H1 (cell line): ENCODE measurements around the gene DPEP3. TPM values are rescaled to one million over a fixed set of nuclear protein-coding genes. Genes with fewer than 3 reads are reported as not detected.

Experiments used
- CTCF ChIA-PET: fragments of 300-600 bp; sonication (Branson Sonifier 250); formaldehyde crosslinking; loops from one replicate; lab custom pipeline; 2021; ENCODE audit not compliant: partially characterized antibody; lab: Charles Lee
- POLR2A ChIA-PET: fragments of 300-600 bp; sonication (Branson Sonifier 250); formaldehyde crosslinking; loops from one replicate; lab custom pipeline; 2021; ENCODE audit warnings: inconsistent platforms; ENCODE audit not compliant: partially characterized antibody; lab: Charles Lee
- DNase-seq, 2 experiments: peaks; one replicate each; pipeline versions ENCODE4 v3.0.0 to v3.0.0-alpha.2; 2010 to 2022; ENCODE audit warnings: low spot score in 2 of 2, low read depth in 1 of 2, mixed read lengths in 1 of 2
- FAIRE-seq: peaks from 2 replicates; lab custom pipeline; 2011; peaks lifted over from hg19 to GRCh38; lab: Jason Lieb, UNC
- H2AFZ ChIP-seq: 2 replicates; pipeline ENCODE4 v1.8.1; 2012; ENCODE audit warnings: low read length, inconsistent platforms
- H2AK5ac ChIP-seq: 2 replicates; pipeline ENCODE4 v1.6.1; 2013; ENCODE audit warnings: low read depth, low read length
- H2BK120ac ChIP-seq: replicated peaks from 2 replicates; pipeline ENCODE3; 2013; ENCODE audit warnings: low read depth, low read length, inconsistent platforms
- H2BK12ac ChIP-seq: 2 replicates; pipeline ENCODE4 v1.6.1; 2013; ENCODE audit warnings: low read depth, low read length
- H2BK15ac ChIP-seq: 2 replicates; pipeline ENCODE4 v1.6.1; 2013; ENCODE audit warnings: low read length
- H2BK20ac ChIP-seq: 2 replicates; pipeline ENCODE4 v1.6.1; 2013; ENCODE audit warnings: low read length
- H2BK5ac ChIP-seq: 2 replicates; pipeline ENCODE4 v1.6.1; 2013; ENCODE audit warnings: low read depth, low read length
- H3K14ac ChIP-seq: 2 replicates; pipeline ENCODE4 v1.6.1; 2013; ENCODE audit warnings: inconsistent platforms; ENCODE audit not compliant: insufficient read length
- H3K18ac ChIP-seq: 2 replicates; pipeline ENCODE4 v1.6.1; 2013; ENCODE audit warnings: low read length; ENCODE audit errors: extremely low read depth
- H3K23ac ChIP-seq: 2 replicates; pipeline ENCODE4 v1.6.1; 2013; ENCODE audit warnings: inconsistent platforms; ENCODE audit not compliant: insufficient read length
- H3K23me2 ChIP-seq: 2 replicates; pipeline ENCODE4 v1.6.1; 2013; ENCODE audit warnings: low read depth, low read length
- H3K27ac ChIP-seq: 2 replicates; pipeline ENCODE4 v1.6.1; 2011; ENCODE audit warnings: low read depth, low read length, inconsistent platforms
- H3K27me3 ChIP-seq, 4 experiments: replicated peaks in 1 of 4; 1 replicate in 1 of 4; 2 replicates in 3 of 4; pipeline versions ENCODE4 v1.6.1 to v1.8.1; 2011 to 2013; ENCODE audit warnings: low read length in 3 of 4, mild to moderate bottlenecking in 3 of 4, inconsistent platforms in 2 of 4, mixed read lengths in 2 of 4, moderate library complexity in 1 of 4; ENCODE audit not compliant: control insufficient read depth in 3 of 4, insufficient read depth in 3 of 4; ENCODE audit errors: extremely low read depth in 1 of 4
- H3K36me3 ChIP-seq, 4 experiments: 2 replicates each; pipeline versions ENCODE4 v1.6.1 to v1.8.1; 2011 to 2013; ENCODE audit warnings: mild to moderate bottlenecking in 4 of 4, low read length in 3 of 4, moderate library complexity in 2 of 4, control low read depth in 1 of 4, inconsistent platforms in 1 of 4; ENCODE audit not compliant: insufficient read depth in 4 of 4, control insufficient read depth in 2 of 4
- H3K4ac ChIP-seq: replicated peaks from 2 replicates; pipeline ENCODE3; 2013; ENCODE audit warnings: low read length, low read depth, mixed read lengths, inconsistent platforms; ENCODE audit not compliant: insufficient read length
- H3K4me1 ChIP-seq, 4 experiments: replicated peaks in 1 of 4; 1 replicate in 1 of 4; 2 replicates in 3 of 4; pipeline versions ENCODE4 v1.6.1 to v1.8.1; 2011 to 2013; ENCODE audit warnings: low read length in 3 of 4, inconsistent platforms in 2 of 4, mixed read lengths in 1 of 4; ENCODE audit not compliant: insufficient read depth in 4 of 4, control insufficient read depth in 3 of 4
- H3K4me2 ChIP-seq, 2 experiments: 2 replicates each; pipeline versions ENCODE4 v1.6.1 to v1.8.1; 2011 to 2013; ENCODE audit warnings: low read depth in 2 of 2, low read length in 2 of 2, control low read depth in 1 of 2, inconsistent platforms in 1 of 2, mild to moderate bottlenecking in 1 of 2; ENCODE audit not compliant: insufficient read depth in 1 of 2
- H3K4me3 ChIP-seq, 4 experiments: fragments of 200-600, 300-600 bp in 1 of 4; sonication (generic), shearing (Covaris generic), sonication (Bioruptor Twin) in 1 of 4; 2 replicates each; pipeline versions ENCODE4 v1.5.1 to v1.8.1; 2011 to 2016; ENCODE audit warnings: low read length in 4 of 4, low read depth in 3 of 4, control low read depth in 2 of 4, inconsistent platforms in 2 of 4, mild to moderate bottlenecking in 2 of 4, mixed read lengths in 1 of 4, moderate library complexity in 1 of 4; ENCODE audit not compliant: insufficient read depth in 2 of 4; ENCODE audit errors: extremely low read depth in 1 of 4
- H3K56ac ChIP-seq: replicated peaks from 2 replicates; pipeline ENCODE3; 2013; ENCODE audit warnings: low read depth, mild to moderate bottlenecking, mixed read lengths, low read length, inconsistent platforms; ENCODE audit not compliant: insufficient read length
- H3K79me1 ChIP-seq: 2 replicates; pipeline ENCODE4 v1.6.1; 2013; ENCODE audit warnings: low read depth, low read length, control low read depth
- H3K79me2 ChIP-seq, 2 experiments: 2 replicates each; pipeline versions ENCODE4 v1.6.1 to v1.8.1; 2012 to 2013; ENCODE audit warnings: low read length in 2 of 2, mild to moderate bottlenecking in 2 of 2, inconsistent platforms in 1 of 2; ENCODE audit not compliant: insufficient read depth in 2 of 2, control insufficient read depth in 1 of 2
- H3K9ac ChIP-seq, 4 experiments: replicated peaks in 1 of 4; 1 replicate in 1 of 4; 2 replicates in 3 of 4; pipeline versions ENCODE4 v1.6.1 to v1.8.1; 2011 to 2013; ENCODE audit warnings: low read depth in 3 of 4, low read length in 3 of 4, control low read depth in 2 of 4, mild to moderate bottlenecking in 2 of 4, moderate library complexity in 2 of 4, inconsistent platforms in 1 of 4; ENCODE audit errors: extremely low read depth in 1 of 4
- H3K9me3 ChIP-seq, 2 experiments: 2 replicates each; pipeline versions ENCODE4 v1.6.1 to v1.8.1; 2012 to 2013; ENCODE audit warnings: mild to moderate bottlenecking in 2 of 2, moderate library complexity in 2 of 2, control low read depth in 1 of 2, inconsistent platforms in 1 of 2, low read depth in 1 of 2, low read length in 1 of 2, mixed read lengths in 1 of 2; ENCODE audit not compliant: insufficient read depth in 2 of 2
- H4K20me1 ChIP-seq, 2 experiments: replicated peaks in 1 of 2; 2 replicates each; pipeline versions ENCODE3 to v1.8.1; 2011 to 2013; ENCODE audit warnings: inconsistent platforms in 2 of 2, low read length in 2 of 2, mild to moderate bottlenecking in 1 of 2; ENCODE audit not compliant: insufficient read depth in 2 of 2, control insufficient read depth in 1 of 2
- H4K5ac ChIP-seq: 2 replicates; pipeline ENCODE4 v1.6.1; 2013; ENCODE audit warnings: low read length, low read depth, mixed read lengths, inconsistent platforms; ENCODE audit not compliant: insufficient read length
- H4K8ac ChIP-seq: 2 replicates; pipeline ENCODE4 v1.8.0; 2013; ENCODE audit warnings: mild to moderate bottlenecking, moderate library complexity, low read length, inconsistent platforms; ENCODE audit not compliant: insufficient read depth; ENCODE audit errors: extremely low read depth
- H4K91ac ChIP-seq: replicated peaks from 2 replicates; pipeline ENCODE3; 2013; ENCODE audit warnings: low read length, mixed read lengths, inconsistent platforms; ENCODE audit not compliant: insufficient read length
- CTCF ChIP-seq, 3 experiments: IDR thresholded peaks; 1 replicate in 2 of 3; 2 replicates in 1 of 3; pipeline versions ENCODE4 v1.5.1 to v1.6.1; 2011; ENCODE audit warnings: low read length in 3 of 3, mild to moderate bottlenecking in 3 of 3, inconsistent platforms in 2 of 3, low read depth in 1 of 3, moderate library complexity in 1 of 3; ENCODE audit not compliant: insufficient read depth in 1 of 3; ENCODE audit errors: control extremely low read depth in 1 of 3
- EZH2 ChIP-seq: fragments of 200-600 bp; sonication (generic); IDR thresholded peaks from 2 replicates; pipeline ENCODE4 v1.7.1; 2012; ENCODE audit warnings: low read depth, mild to moderate bottlenecking, moderate library complexity, low read length, inconsistent platforms; ENCODE audit not compliant: severe bottlenecking
- JUN ChIP-seq: IDR thresholded peaks from 2 replicates; pipeline ENCODE4 v1.6.1; 2011; ENCODE audit warnings: low read depth, mild to moderate bottlenecking, improper control_type of control experiment, low read length
- RAD21 ChIP-seq, 2 experiments: IDR thresholded peaks in 1 of 2; conservative IDR thresholded peaks in 1 of 2; 2 replicates each; pipeline ENCODE4 v1.6.1; 2011; ENCODE audit warnings: low read depth in 2 of 2, low read length in 2 of 2, improper control_type of control experiment in 1 of 2, inconsistent platforms in 1 of 2, mild to moderate bottlenecking in 1 of 2, moderate library complexity in 1 of 2
- SIN3A ChIP-seq, 2 experiments: IDR thresholded peaks in 1 of 2; conservative IDR thresholded peaks in 1 of 2; 2 replicates each; pipeline ENCODE4 v1.6.1; 2011 to 2012; ENCODE audit warnings: low read length in 2 of 2, improper control_type of control experiment in 1 of 2, low read depth in 1 of 2, mild to moderate bottlenecking in 1 of 2
- SIX5 ChIP-seq: IDR thresholded peaks from 2 replicates; pipeline ENCODE4 v1.6.1; 2011; ENCODE audit warnings: mild to moderate bottlenecking, low read depth, low read length
- SP1 ChIP-seq: IDR thresholded peaks from 2 replicates; pipeline ENCODE4 v1.6.1; 2011; ENCODE audit warnings: low read depth, low read length
- SP2 ChIP-seq: IDR thresholded peaks from 2 replicates; pipeline ENCODE4 v1.6.1; 2012; ENCODE audit warnings: mild to moderate bottlenecking, low read length, inconsistent platforms
- TBP ChIP-seq: IDR thresholded peaks from 2 replicates; pipeline ENCODE4 v1.6.1; 2011; ENCODE audit warnings: low read depth, low read length, improper control_type of control experiment
- ZNF274 ChIP-seq: IDR thresholded peaks from 2 replicates; pipeline ENCODE4 v1.7.0; 2012; ENCODE audit warnings: low read length, borderline replicate concordance; ENCODE audit errors: extremely low read depth
- WGBS, 2 experiments: shearing (Covaris generic) in 1 of 2; methylation state at CpG; one replicate each; pipeline versions ENCODE4 v1.1.6 to v1.1.7; 2013 to 2015; ENCODE audit warnings: low lambda C conversion rate in 2 of 2, mixed read lengths in 2 of 2, inconsistent platforms in 1 of 2, low coverage in 1 of 2, missing lambda C conversion rate in 1 of 2; ENCODE audit not compliant: insufficient replicate concordance in 2 of 2, insufficient coverage in 1 of 2, insufficient read length in 1 of 2; ENCODE audit errors: extremely low coverage in 1 of 2, missing lambda C conversion rate in 1 of 2; 5-methylcytosine and 5-hydroxymethylcytosine counted together
- polyA plus RNA-seq, 7 experiments: library from polyadenylated mRNA; depleted of rRNA in 3 of 7; stranded (reverse) in 5 of 7; unstranded in 2 of 7; fragments of >200 nt in 5 of 7; fragments of 200-250 nt in 2 of 7; gene quantifications; 1 replicate in 5 of 7; 2 replicates in 1 of 7; 4 replicates in 1 of 7; pipeline versions ENCODE4 v1.2.1 to v1.2.3, GENCODE V29; 2011 to 2013; ENCODE audit warnings: missing spikeins in 2 of 7, mixed read lengths in 2 of 7
- total RNA-seq: library from RNA; stranded (reverse); fragmentation: NEBNext Ultra II Directional; extraction: Animal tissue kit (Norgen Biotek cat#: 25700); gene quantifications from 2 replicates; pipeline ENCODE4 v1.2.1, GENCODE V29; 2021

DPEP3 gene
- total and polyA plus RNA-seq, 2 of the 8 experiments (the other 6 are each of a cell fraction or from before 2014, with no cell fraction given): 6.5 to 9.9 TPM

GRCh38 chr16:67942200-67942509, 38.1 kb downstream of the DPEP3 start:
- peaks cover 0 to 2% (median 0%) of the 10 kb centered on the region in 4 experiments; a peak in 3 of 7 replicates for H3K4me1 ChIP-seq
- no peak overlapping the region for H3K4ac ChIP-seq
- H2AK5ac ChIP-seq: no peak overlapping the region
- H4K20me1 ChIP-seq: peaks cover 13 to 33% of the 10 kb centered on the region in 2 experiments
- ChIA-PET CTCF (interaction anchor here (0.6 to 27.1 kb wide), 37 partner anchors 9 to 343 kb away, joined by 3 to 623 read pairs (median 5); partner anchors contain the start of genes CENPT, CTRL, EDC4 and NRN1L), POLR2A (interaction anchor here (1.0 to 6.8 kb wide), 8 partner anchors 9 to 123 kb away, joined by 3 to 31 read pairs (median 3); partner anchors contain the start of genes CTRL and NRN1L)
- no peak overlapping the region for H2BK20ac ChIP-seq
- no peak overlapping the region; the same call in 1 of the 2 replicates for H4K8ac ChIP-seq
- no peak overlapping the region for H4K91ac ChIP-seq
- DNase-seq (peak; percentile 49 to 77), FAIRE-seq (peak; percentile 72)
- H3K18ac ChIP-seq: no peak overlapping the region
- H3K56ac ChIP-seq: no peak overlapping the region
- H2BK12ac ChIP-seq: no peak overlapping the region
- no peak overlapping the region for H3K27ac ChIP-seq
- H3K4me3 ChIP-seq: no peak overlapping the region
- H3K23ac ChIP-seq: no peak overlapping the region
- H4K5ac ChIP-seq: no peak overlapping the region
- no peaks in the 10 kb centered on the region for H3K9me3 ChIP-seq
- no peak overlapping the region for H2BK5ac ChIP-seq
- H3K27me3 ChIP-seq: no peaks in the 10 kb centered on the region
- no peak overlapping the region for H2BK120ac ChIP-seq
- 0 out of 4 replicates have a peak, but pooled peaks cover 0 to 2% of the 10 kb centered on the region in 2 experiments for H3K79me2 ChIP-seq
- peaks cover 2% of the 10 kb centered on the region; the same call in 1 of the 2 replicates for H3K79me1 ChIP-seq
- H2AFZ ChIP-seq: no peak overlapping the region
- no peak overlapping the region for H2BK15ac ChIP-seq
- H3K14ac ChIP-seq: no peak overlapping the region
- WGBS, 2 experiments: 80% methylated on average over 6 of the region's 6 CpGs; no CpG with 5 or more reads in 1 of the 2 experiments
- no peak overlapping the region for H3K4me2 ChIP-seq
- H3K9ac ChIP-seq: no peak overlapping the region
- H3K23me2 ChIP-seq: no peaks in the 10 kb centered on the region
- H3K36me3 ChIP-seq: peaks cover 3 to 25% (median 15%) of the 10 kb centered on the region in 4 experiments; a peak in 6 of 8 replicates
- no peak for TF ChIP-seq JUN
- TF ChIP-seq SIN3A (conservative IDR thresholded peaks at IDR 0.05 in 1 of 2, IDR thresholded peaks at IDR 0.05 in 1 of 2; ENCODE audit: low read depth in 1 of 2, low read length in 2 of 2): peak; percentile 73 to 85; a peak in 2 of 4 replicates
- peak; percentile 84 to 99 (median 96) for TF ChIP-seq CTCF (IDR thresholded peaks at IDR 0.05; ENCODE audit: control extremely low read depth in 1 of 3, insufficient read depth in 1 of 3, low read depth in 1 of 3, low read length in 3 of 3)
- peak; percentile 22; the same call in 1 of the 2 replicates for TF ChIP-seq TBP
- TF ChIP-seq SP2: no peak
- no peak for TF ChIP-seq SP1
- peak; percentile 71 to 80 for TF ChIP-seq RAD21 (IDR thresholded peaks at IDR 0.05 in 1 of 2, conservative IDR thresholded peaks at IDR 0.05 in 1 of 2; ENCODE audit: low read depth in 2 of 2, low read length in 2 of 2)
- TF ChIP-seq ZNF274: no peak
- no peak for TF ChIP-seq SIX5
- no peak for TF ChIP-seq EZH2
